ENCODE measurements around the gene CCNI.

DNA sequence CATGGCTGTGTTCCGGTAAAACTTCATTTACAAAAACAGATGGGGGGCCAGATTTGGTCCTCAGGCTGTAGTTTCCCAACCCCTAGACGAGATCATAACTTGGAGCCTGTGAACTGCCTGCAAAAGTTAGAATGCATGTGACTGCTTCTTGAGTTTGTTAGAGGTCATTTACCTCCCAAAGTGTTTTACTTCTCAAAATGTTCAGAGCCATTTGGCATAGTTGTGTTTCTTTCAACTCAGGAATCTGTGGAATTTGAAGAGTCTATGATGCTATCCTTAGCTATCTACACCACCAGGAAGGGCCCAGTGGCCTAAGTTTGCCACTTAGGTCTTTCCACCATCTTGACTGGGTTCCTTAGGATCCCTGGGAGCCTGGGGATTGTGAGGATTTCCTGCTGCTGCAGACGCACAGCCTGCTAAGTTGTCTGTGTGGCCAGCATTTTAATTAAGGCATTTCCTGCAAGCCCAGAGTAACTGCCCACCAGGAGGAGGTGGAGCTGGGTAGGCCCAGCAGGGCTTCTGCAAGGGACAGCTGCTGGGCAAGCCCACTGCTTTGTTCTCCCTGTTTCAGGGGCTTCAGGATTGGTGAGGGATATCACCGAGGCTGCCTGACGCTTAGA lies 53.1 kb downstream of the CCNI start:
- TF ChIP-seq, protein P1, sequence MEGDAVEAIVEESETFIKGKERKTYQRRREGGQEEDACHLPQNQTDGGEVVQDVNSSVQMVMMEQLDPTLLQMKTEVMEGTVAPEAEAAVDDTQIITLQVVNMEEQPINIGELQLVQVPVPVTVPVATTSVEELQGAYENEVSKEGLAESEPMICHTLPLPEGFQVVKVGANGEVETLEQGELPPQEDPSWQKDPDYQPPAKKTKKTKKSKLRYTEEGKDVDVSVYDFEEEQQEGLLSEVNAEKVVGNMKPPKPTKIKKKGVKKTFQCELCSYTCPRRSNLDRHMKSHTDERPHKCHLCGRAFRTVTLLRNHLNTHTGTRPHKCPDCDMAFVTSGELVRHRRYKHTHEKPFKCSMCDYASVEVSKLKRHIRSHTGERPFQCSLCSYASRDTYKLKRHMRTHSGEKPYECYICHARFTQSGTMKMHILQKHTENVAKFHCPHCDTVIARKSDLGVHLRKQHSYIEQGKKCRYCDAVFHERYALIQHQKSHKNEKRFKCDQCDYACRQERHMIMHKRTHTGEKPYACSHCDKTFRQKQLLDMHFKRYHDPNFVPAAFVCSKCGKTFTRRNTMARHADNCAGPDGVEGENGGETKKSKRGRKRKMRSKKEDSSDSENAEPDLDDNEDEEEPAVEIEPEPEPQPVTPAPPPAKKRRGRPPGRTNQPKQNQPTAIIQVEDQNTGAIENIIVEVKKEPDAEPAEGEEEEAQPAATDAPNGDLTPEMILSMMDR (IDR thresholded peaks at IDR 0.05; ENCODE audit: low read length): no peak
- no peak for TF ChIP-seq EZH2 (IDR thresholded peaks at IDR 0.05; ENCODE audit: borderline replicate concordance, low read length)
